ENCODE data around the gene MYOT. TPM values are rescaled to one million over a fixed set of nuclear protein-coding genes. Genes with fewer than 3 reads are reported as not detected.

Gene MYOT
- total RNA-seq, 4 donors from 2014 or later, result 3.2 to 15.8 (median 4.1) TPM; not detected in 1

- TF ChIP-seq CTCF (IDR thresholded peaks at IDR 0.05), result no peak
Observed at GRCh38 chr5:137880313-137880712, 12.7 kb downstream of the MYOT start.

GRCh38 chr5:137887831-137888230 is 20.2 kb downstream of the MYOT start:
- DNase-seq (ENCODE audit: low spot score), result no peak
- no peak for ATAC-seq (ENCODE audit: low FRiP score)
- TF ChIP-seq CTCF (IDR thresholded peaks at IDR 0.05), result no peak

More at GRCh38 chr5:137880313-137880712, 12.7 kb downstream of the MYOT start:
- no peak for DNase-seq (ENCODE audit: low spot score)
- no peak for ATAC-seq (ENCODE audit: low FRiP score)

GRCh38 chr5:137888466-137888862 is 20.8 kb downstream of the MYOT start:
- no peak for DNase-seq (ENCODE audit: low spot score)
- ATAC-seq (ENCODE audit: low FRiP score), result no peak
- no peak for TF ChIP-seq CTCF (IDR thresholded peaks at IDR 0.05)

- ATAC-seq (ENCODE audit: low FRiP score) (peak; percentile 91), DNase-seq (ENCODE audit: low spot score) (peak; percentile 29)
- TF ChIP-seq CTCF (IDR thresholded peaks at IDR 0.05), result no peak
Observed at GRCh38 chr5:137888863-137889759, 21.5 kb downstream of the MYOT start, which contains the start of gene PKD2L2. PKD2L2 (plus strand) TSS chr5:137889457; CDS start chr5:137889492, 35 bp downstream.

- no peak for ATAC-seq (ENCODE audit: low FRiP score)
- TF ChIP-seq CTCF (IDR thresholded peaks at IDR 0.05), result no peak
- no peak for DNase-seq (ENCODE audit: low spot score)
Observed at GRCh38 chr5:137890845-137891244, 23.2 kb downstream of the MYOT start.

GRCh38 chr5:137891849-137892248 is 24.2 kb downstream of the MYOT start:
- ATAC-seq (ENCODE audit: low FRiP score) (no peak), DNase-seq (ENCODE audit: low spot score) (no peak)
- TF ChIP-seq CTCF (IDR thresholded peaks at IDR 0.05), result no peak

GRCh38 chr5:137894586-137894985 is 26.9 kb downstream of the MYOT start:
- TF ChIP-seq CTCF (IDR thresholded peaks at IDR 0.05), result no peak
- no peak for DNase-seq (ENCODE audit: low spot score)
- ATAC-seq (ENCODE audit: low FRiP score), result no peak

Measured in omental fat pad (tissue), 4 donors.